GM12865 (cell line): Measurements from ENCODE around the gene C4A.
A peak's percentile ranks its signal among the peaks of the same experiment; 100 is the strongest.

ENCODE experiments used
- DNase-seq: peaks from one replicate; pipeline ENCODE4 v3.0.0; 2010; ENCODE audit warnings: low read depth
- H3K4me3 ChIP-seq: 2 replicates; pipeline ENCODE4 v1.5.1; 2011; ENCODE audit warnings: mild to moderate bottlenecking, low read depth, low read length, control low read depth
- TF ChIP-seq, protein P1 (sequence below): IDR thresholded peaks from 2 replicates; pipeline ENCODE4 v1.5.1; 2011; ENCODE audit warnings: low read length, control low read depth, low read depth, inconsistent platforms; ENCODE audit not compliant: insufficient read depth; ENCODE audit errors: missing control alignments

C4A gene

DNA sequence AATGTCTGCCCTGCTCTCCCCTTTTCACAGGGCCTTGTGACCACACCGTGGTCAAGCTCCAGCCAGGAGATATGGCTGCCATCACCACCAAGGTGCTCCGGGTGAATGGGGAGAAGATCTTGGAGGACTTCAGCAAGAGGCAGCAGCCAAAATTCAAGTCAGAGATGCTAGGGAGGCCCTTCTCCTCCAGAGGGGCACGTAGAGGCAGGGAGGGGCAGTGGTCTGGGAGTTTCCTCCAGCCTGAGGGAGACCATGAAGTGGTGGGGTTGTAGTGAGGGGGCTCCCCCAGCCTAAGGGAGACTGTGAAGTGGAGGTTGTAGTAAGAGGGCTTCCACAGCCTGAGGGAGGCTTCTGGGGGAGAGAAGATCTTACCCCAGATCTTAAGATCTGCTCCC lies 13.9 kb upstream of the C4A start:
- DNase-seq, result no peak
- TF ChIP-seq, protein P1, sequence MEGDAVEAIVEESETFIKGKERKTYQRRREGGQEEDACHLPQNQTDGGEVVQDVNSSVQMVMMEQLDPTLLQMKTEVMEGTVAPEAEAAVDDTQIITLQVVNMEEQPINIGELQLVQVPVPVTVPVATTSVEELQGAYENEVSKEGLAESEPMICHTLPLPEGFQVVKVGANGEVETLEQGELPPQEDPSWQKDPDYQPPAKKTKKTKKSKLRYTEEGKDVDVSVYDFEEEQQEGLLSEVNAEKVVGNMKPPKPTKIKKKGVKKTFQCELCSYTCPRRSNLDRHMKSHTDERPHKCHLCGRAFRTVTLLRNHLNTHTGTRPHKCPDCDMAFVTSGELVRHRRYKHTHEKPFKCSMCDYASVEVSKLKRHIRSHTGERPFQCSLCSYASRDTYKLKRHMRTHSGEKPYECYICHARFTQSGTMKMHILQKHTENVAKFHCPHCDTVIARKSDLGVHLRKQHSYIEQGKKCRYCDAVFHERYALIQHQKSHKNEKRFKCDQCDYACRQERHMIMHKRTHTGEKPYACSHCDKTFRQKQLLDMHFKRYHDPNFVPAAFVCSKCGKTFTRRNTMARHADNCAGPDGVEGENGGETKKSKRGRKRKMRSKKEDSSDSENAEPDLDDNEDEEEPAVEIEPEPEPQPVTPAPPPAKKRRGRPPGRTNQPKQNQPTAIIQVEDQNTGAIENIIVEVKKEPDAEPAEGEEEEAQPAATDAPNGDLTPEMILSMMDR, result no peak
- no peak overlapping the region for H3K4me3 ChIP-seq

DNA sequence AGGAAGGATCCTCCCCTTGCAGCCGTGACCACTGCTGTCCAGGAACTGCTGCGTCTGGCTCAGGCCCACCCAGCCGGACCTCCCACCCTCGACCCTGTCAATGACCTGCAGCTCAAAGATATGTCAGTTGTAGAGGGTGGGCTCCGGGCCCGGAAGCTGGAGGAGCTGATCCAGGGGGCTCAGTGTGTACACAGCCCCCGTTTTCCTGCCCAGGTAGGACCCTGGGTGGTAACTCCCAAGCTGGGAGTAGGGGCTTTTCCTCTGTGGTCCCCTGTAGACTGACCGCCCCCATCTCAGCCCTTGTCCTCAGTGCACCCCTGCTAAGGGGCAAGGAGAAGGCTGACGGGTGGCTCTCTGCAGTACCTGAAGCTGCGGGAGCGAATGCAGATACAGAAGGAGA lies 13.5 kb upstream of the C4A start:
- no peak overlapping the region for H3K4me3 ChIP-seq
- TF ChIP-seq, protein P1, result no peak
- no peak for DNase-seq

DNA sequence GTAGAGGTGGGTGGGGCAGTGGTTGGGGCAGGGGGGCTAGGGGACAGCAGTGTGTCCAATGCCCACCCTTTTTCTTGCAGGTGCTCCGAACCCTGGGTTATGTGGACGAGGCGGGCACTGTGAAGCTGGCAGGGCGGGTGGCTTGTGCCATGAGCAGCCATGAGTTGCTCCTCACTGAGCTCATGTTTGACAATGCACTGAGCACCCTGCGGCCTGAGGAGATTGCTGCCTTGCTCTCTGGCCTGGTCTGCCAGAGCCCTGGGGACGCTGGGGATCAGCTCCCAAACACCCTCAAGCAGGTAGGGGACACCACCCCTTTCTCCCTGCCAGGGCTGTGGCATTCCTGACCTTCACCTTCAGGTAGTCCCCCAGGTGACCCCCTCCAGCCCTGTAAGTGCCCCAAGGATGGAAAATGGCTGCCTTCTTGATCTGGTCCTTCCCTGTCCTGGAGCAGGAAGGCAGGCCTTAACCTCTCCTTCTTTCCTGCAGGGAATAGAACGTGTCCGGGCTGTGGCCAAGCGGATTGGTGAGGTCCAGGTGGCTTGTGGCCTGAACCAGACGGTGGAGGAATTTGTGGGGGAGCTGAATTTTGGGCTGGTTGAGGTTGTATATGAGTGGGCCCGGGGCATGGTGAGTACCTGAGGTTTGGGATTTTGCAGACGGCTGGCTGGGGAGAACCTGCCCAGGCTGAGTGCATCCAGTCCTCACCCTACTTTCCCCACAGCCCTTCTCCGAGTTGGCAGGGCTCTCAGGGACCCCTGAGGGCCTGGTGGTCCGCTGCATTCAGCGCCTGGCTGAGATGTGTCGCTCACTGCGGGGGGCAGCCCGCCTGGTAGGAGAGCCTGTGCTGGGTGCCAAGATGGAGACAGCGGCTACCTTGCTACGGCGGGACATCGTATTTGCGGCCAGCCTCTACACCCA lies 12.8 kb upstream of the C4A start:
- TF ChIP-seq, protein P1, result no peak
- DNase-seq, result no peak
- no peak overlapping the region for H3K4me3 ChIP-seq

DNA sequence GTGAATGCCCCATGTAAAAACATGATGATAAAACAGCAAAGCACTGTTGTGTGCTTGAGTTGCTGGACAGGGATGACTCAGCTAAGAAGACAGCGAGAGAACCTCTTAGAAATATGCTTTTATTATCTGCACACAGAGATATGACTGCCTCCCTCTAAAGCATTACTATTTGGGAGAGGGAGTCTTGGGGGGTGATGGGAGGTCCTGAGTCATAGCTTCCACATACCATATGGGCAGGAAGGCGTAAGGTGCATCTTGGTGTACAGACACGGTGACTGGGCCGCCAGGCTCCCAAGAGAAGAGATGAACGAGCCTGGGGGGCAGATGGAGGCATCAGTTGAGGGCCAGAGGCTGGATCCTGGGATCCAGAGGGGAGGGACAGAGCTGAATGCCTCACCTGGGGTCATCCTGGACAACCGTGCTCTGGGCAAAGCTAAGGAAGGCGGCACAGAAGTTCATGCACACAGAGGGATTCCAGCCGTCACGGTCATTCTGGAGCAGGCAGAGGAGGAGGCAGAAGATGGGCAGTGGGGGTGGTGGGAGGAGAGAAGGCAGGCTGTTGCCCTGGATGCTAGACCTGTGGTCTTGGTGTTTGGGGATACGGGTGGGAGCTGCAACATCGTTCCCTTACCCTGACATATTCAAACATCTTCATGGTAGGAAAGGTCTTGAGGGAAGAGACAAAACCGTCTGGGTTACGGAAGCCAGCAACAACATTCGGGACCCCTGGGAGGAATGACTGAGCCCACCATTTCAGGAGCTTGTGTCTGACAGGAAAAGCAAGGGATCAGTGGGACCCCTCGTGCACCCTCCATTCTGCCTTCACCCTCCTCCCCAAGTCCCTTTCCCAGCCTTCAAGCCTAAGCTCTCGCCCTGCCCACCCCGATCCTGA lies 11.9 kb upstream of the C4A start:
- no peak for DNase-seq
- TF ChIP-seq, protein P1, result no peak

DNA sequence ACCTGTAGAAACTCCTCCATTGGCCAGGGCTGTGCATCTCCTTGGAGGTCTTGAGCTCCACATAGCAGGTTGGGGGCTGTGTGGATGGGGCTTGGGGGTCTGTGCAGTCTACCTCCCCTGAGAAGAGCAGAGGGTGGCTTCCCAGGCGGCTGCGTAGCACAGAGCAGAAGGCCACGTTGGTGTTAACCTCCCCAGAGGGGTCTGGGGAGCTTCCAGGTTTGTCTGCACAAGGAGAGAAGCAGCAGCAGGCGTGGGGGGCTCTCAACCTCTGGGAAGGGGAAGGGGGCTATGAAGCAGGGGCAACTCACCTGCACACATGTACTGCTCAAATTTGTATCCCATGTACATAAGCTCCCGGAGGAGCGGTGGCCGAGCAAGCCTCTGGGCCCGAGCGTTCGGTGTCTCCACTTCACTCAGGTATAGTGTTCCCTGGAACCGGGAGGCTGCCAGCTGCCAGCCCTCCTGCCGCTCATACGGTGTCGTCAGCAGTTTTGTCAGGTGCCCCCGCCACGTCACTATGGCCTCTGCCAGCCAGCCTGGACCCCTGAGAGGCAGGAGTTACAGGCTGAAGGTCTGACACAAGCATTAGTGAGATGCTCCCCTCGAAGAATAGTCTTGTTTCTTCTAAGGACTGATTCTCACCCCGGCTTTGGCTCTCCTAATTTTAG lies 11.1 kb upstream of the C4A start:
- DNase-seq, result no peak
- TF ChIP-seq, protein P1, result no peak
- peak overlapping the region; percentile 74 for H3K4me3 ChIP-seq

More for the DNA sequence above, 11.9 kb upstream of the C4A start:
- no peak overlapping the region for H3K4me3 ChIP-seq

DNA sequence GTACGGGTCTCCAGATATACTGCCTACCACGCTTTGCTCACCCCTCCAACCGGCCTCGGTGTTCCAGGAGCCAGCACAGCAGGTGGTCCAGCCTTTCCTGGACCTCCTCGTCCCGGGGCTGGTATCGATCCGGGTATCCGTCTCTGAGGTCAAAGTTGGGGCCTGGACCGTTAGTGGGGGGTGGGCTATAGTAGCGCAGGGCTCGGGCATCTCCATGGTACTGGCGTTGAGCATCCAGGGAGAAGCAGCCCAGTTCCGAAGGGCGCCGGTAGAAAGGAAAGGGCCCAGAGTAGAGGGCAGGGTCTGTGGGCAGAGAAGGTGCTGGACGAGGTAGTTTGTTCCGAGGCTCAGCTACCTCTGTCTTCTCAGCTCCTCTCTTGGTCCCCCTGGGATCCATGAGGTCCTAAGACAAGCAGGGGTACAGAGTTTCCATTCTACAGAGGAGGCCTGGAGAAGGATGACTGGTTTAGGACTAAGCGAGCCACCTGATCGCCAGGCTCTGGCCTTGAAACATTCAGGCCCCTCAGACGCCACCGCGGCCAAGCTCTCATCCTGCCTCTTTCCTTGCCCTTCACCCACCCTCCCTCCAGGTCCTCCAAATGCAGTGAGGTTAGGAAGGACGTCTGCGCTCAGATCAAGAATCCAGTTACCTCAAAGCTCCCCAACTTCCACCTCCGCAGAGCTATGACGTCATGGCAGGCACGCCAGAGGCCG lies 10.4 kb upstream of the C4A start:
- peak overlapping the region; percentile 74 for H3K4me3 ChIP-seq
- TF ChIP-seq, protein P1, result no peak
- DNase-seq, result no peak
